ENCODE data around the gene SLC6A3. TPM values are rescaled to one million over a fixed set of nuclear protein-coding genes. Genes with fewer than 3 reads are reported as not detected.

SLC6A3 gene
- total RNA-seq, 4 donors from 2014 or later: 0.20 to 0.90 TPM; not detected in 2

DNA sequence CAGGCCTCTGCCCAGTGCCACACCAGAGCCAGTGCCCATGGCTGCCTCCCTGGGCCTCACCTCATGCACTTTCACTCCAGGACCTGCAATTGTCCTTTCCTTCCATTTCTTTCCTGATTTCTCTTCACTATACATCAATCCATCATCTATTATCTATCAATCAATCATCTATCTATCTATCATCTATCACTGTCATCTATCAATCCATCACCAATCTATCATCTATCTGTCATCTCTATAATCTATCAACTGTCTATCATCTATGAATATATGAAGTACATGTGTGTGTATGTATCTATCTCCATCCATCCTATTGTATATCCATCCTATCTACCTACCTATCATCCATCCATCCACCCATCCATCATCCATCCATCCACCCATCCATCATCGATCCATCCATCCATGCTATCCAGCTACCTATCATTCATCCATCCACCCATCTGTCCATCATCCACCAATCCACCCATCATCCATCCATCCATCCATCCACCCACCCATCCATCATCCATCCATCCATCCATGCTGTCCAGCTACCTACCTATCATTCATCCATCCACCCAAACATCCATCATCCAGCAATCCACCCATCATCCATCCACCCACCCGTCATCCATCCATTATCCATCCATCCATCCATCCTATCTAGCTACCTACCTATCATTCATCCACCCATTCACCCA lies 26.9 kb downstream of the SLC6A3 start:
- Histone ChIP-seq H3K27me3 (no peaks in the 10 kb centered on the region), H3K4me3 (no peak overlapping the region), H3K4me1 (no peaks in the 10 kb centered on the region), H3K36me3 (no peaks in the 10 kb centered on the region), H3K9me3 (peaks cover 0 to 5% (median 0%) of the 10 kb centered on the region in 4 donors), H3K27ac (no peak overlapping the region)
- TF ChIP-seq POLR2A (IDR thresholded peaks at IDR 0.05) (no peak), EP300 (IDR thresholded peaks at IDR 0.05) (no peak)
- TF ChIP-seq, protein P1, sequence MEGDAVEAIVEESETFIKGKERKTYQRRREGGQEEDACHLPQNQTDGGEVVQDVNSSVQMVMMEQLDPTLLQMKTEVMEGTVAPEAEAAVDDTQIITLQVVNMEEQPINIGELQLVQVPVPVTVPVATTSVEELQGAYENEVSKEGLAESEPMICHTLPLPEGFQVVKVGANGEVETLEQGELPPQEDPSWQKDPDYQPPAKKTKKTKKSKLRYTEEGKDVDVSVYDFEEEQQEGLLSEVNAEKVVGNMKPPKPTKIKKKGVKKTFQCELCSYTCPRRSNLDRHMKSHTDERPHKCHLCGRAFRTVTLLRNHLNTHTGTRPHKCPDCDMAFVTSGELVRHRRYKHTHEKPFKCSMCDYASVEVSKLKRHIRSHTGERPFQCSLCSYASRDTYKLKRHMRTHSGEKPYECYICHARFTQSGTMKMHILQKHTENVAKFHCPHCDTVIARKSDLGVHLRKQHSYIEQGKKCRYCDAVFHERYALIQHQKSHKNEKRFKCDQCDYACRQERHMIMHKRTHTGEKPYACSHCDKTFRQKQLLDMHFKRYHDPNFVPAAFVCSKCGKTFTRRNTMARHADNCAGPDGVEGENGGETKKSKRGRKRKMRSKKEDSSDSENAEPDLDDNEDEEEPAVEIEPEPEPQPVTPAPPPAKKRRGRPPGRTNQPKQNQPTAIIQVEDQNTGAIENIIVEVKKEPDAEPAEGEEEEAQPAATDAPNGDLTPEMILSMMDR (IDR thresholded peaks at IDR 0.05): no peak
- DNase-seq (ENCODE audit: low spot score in 2 of 2): no peak
- 85 to 87% methylated on average over 2 of the region's 2 CpGs for WGBS, 2 donors

DNA sequence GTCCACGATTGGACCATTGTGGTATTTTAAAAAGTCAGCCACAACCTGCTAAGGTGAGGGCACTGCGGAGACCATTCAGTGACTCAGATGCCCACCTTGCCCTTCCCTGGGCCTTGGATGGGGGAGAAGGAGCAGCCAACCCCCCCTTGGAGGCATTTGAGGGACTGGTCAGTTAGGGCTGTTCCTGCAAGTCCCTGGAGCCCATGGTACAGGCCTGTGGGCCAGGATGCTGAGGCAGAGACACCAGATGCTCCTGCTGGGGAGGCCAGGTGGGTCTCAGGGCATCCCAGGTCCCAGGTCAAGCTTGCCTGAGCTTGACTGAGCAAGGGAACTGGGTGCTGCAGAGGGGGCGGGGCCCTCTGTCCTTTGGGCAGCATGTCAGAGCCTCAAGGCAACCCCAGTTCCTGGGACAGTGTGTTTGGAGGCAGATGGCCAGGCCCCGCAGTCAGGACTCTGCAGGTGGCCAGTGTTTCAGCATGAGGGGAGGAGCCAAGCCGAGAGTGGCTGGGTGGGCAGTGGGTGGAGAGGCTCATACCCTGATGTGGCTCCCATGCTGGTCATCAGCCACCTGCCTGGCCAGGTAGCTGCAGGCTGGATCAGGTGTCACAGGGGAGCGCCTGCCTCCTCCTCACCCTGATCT lies 27.5 kb downstream of the SLC6A3 start:
- peaks cover 0 to 5% (median 0%) of the 10 kb centered on the region in 4 donors for H3K9me3 ChIP-seq
- no peak for TF ChIP-seq EP300 (IDR thresholded peaks at IDR 0.05)
- TF ChIP-seq, protein P1 (IDR thresholded peaks at IDR 0.05): no peak
- H3K4me3 ChIP-seq: no peak overlapping the region
- no peaks in the 10 kb centered on the region for H3K4me1 ChIP-seq
- WGBS, 2 donors: 68 to 91% methylated on average over 4 to 5 of the region's 6 CpGs
- H3K36me3 ChIP-seq: no peaks in the 10 kb centered on the region
- DNase-seq (ENCODE audit: low spot score in 2 of 2): no peak
- no peak overlapping the region for H3K27ac ChIP-seq
- H3K27me3 ChIP-seq: no peaks in the 10 kb centered on the region

DNA sequence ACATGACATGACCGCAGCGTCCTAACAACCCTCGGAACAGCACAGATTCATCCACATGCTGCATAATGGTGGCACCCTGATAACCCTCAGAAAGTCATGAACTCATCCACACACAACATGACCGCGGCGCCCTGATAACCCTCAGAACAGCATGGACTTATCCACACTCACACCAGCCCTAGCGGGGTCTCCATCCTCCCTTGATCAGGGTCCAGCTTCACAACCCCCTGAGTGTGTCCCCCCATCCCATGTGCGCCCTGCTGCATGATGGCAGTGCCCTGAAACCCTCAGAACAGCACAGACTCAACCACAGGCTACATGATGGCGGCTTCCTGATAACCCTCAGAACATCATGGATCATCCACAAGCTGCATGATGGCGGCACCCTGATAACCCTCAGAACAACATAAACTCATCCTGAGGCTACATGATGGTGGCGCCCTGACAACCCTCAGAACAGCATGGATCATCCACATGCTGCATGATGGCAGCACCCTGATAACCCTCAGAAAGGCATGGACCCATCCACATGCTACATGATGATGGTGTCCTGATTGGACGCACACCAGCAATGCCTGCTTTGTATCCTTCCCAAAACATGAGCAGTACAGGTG lies 28.3 kb downstream of the SLC6A3 start:
- WGBS, 2 donors: 85% methylated on average over 10 to 12 of the region's 12 CpGs
- Histone ChIP-seq H3K4me3 (no peak overlapping the region), H3K27ac (no peak overlapping the region), H3K27me3 (no peaks in the 10 kb centered on the region), H3K4me1 (no peaks in the 10 kb centered on the region), H3K9me3 (peaks cover 0 to 3% (median 0%) of the 10 kb centered on the region in 4 donors), H3K36me3 (no peaks in the 10 kb centered on the region)
- no peak for TF ChIP-seq POLR2A (IDR thresholded peaks at IDR 0.05)
- no peak for TF ChIP-seq EP300 (IDR thresholded peaks at IDR 0.05)
- TF ChIP-seq, protein P1 (IDR thresholded peaks at IDR 0.05): no peak
- DNase-seq (ENCODE audit: low spot score in 2 of 2): no peak

DNA sequence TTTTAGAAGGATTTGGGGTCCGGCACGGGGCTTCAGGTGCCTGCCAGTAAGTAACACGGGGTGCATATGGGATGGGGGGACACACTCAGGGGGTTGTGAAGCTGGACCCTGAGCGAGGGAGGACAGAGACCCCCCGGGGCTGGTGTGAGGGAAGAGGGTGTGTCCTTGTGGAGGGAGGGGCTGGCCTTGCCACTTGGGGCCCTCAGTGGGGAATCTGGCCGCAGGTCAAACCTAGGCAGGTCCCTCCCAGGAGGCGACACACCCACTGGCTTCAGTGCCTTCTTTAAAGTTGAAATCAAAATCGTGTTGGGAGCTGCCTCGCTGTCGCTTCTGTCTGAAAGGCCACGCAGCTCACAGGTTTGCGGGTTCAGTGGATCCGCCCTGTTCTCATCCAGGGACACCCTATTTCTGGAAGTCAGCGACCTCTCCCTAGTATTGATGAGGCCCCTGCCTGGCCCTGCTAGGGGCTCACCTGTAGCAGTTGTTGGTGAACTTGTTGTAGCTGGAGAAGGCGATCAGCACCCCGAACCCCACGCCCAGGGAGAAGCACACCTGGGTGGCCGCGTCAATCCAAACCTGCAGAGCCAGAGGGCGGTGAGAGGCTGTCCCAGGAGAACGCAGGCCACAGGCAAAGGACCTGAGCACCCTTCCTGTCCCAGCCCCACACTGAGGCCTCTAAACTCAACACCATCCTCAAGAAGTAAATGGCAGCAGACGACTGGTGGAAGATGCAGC lies 29.4 kb downstream of the SLC6A3 start:
- H3K4me3 ChIP-seq: no peak overlapping the region
- H3K4me1 ChIP-seq: no peaks in the 10 kb centered on the region
- H3K27me3 ChIP-seq: peaks cover 0 to 8% of the 10 kb centered on the region in 2 donors
- H3K36me3 ChIP-seq: no peaks in the 10 kb centered on the region
- no peak for TF ChIP-seq EP300 (IDR thresholded peaks at IDR 0.05)
- TF ChIP-seq, protein P1 (IDR thresholded peaks at IDR 0.05): no peak
- TF ChIP-seq POLR2A (IDR thresholded peaks at IDR 0.05): no peak
- WGBS, 2 donors: 79 to 80% methylated on average over 21 to 22 of the region's 22 CpGs
- no peaks in the 10 kb centered on the region for H3K9me3 ChIP-seq
- no peak overlapping the region for H3K27ac ChIP-seq
- no peak for DNase-seq (ENCODE audit: low spot score in 2 of 2)

Measured in tibial nerve (tissue), 4 donors.